ENCODE measurements around the gene DDX31.
"Not testable (repeated sequence)": the region's sequence is repeated elsewhere in the genome, so short reads cannot be mapped to it uniquely, and the experiment has no call there.

GRCh38 chr9:132711152-132711551 is 41.4 kb upstream of the DDX31 start:
- not testable (repeated sequence) for TF ChIP-seq EP300 (IDR thresholded peaks at IDR 0.05)
- TF ChIP-seq, protein P1, sequence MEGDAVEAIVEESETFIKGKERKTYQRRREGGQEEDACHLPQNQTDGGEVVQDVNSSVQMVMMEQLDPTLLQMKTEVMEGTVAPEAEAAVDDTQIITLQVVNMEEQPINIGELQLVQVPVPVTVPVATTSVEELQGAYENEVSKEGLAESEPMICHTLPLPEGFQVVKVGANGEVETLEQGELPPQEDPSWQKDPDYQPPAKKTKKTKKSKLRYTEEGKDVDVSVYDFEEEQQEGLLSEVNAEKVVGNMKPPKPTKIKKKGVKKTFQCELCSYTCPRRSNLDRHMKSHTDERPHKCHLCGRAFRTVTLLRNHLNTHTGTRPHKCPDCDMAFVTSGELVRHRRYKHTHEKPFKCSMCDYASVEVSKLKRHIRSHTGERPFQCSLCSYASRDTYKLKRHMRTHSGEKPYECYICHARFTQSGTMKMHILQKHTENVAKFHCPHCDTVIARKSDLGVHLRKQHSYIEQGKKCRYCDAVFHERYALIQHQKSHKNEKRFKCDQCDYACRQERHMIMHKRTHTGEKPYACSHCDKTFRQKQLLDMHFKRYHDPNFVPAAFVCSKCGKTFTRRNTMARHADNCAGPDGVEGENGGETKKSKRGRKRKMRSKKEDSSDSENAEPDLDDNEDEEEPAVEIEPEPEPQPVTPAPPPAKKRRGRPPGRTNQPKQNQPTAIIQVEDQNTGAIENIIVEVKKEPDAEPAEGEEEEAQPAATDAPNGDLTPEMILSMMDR (IDR thresholded peaks at IDR 0.05) = not testable (repeated sequence)
